C4-2B (cell line): Measurements from ENCODE around the gene UQCR10.

Source experiments
- H3K27ac ChIP-seq: fragments of 450-650 bp; 2 replicates; pipeline ENCODE4 v1.5.1; 2017
- CTCF ChIP-seq: fragments of 450-650 bp; conservative IDR thresholded peaks from 2 replicates; pipeline ENCODE4 v1.5.1; 2017; ENCODE audit warnings: mild to moderate bottlenecking
- ZFX ChIP-seq: fragments of 450-650 bp; IDR thresholded peaks from 2 replicates; pipeline ENCODE4 v1.6.1; 2017

Gene UQCR10

DNA sequence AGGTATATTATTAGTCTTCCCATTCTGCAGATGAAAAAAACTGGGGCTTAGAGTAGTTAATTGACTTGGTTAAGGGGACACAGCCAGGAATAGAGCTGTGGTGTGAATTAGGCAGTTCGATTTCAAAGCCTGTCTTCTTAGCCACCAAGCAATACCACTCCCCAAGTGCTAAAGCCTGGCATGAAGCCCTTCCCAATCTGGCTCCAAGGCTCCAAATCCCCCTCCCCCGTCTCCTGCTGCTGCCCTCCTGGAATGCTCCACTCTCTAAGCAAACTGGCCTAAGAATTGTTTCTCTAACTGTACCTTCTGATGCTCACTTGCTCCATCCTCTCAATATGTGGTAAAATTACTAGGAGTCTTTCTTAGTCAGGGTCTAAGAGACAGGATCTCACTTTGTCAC, 52.3 kb downstream of the UQCR10 start:
- TF ChIP-seq ZFX = no peak
- TF ChIP-seq CTCF = no peak

More for the DNA sequence above, 52.3 kb downstream of the UQCR10 start:
- H3K27ac ChIP-seq = no peak overlapping the region
